HG02571 (cell line): Measurements from ENCODE around the gene TMEM9.

Source experiments
- ATAC-seq: cut with Tn5 transposase; IDR thresholded peaks from one replicate; pipeline ENCODE4 v1.9.1; 2021; ENCODE audit warnings: mild to moderate bottlenecking, moderate library complexity; ENCODE audit not compliant: unreplicated experiment

TMEM9 gene

GRCh38 chr1:201131398-201131797 lies 22.9 kb downstream of the TMEM9 start:
- ATAC-seq: no peak

- no peak for ATAC-seq
These were observed 25.3 kb downstream of the TMEM9 start for GRCh38 chr1:201128962-201129361.

GRCh38 chr1:201128476-201128875 lies 25.8 kb downstream of the TMEM9 start:
- ATAC-seq: no peak

- no peak for ATAC-seq
These were observed 26.4 kb downstream of the TMEM9 start for GRCh38 chr1:201127755-201128455.

GRCh38 chr1:201126832-201127754 lies 27.2 kb downstream of the TMEM9 start, which contains the start of gene ASCL5:
TSS of gene ASCL5 (minus strand) at chr1:201127184. CDS start at chr1:201115372, 11,812 bp downstream.
- ATAC-seq: no peak

- no peak for ATAC-seq
These were observed 27.8 kb downstream of the TMEM9 start for GRCh38 chr1:201126463-201126831.

GRCh38 chr1:201125800-201126199 lies 28.5 kb downstream of the TMEM9 start:
- no peak for ATAC-seq

- no peak for ATAC-seq
These were observed 29.3 kb downstream of the TMEM9 start for GRCh38 chr1:201125019-201125418.

GRCh38 chr1:201123866-201124265 lies 30.4 kb downstream of the TMEM9 start:
- no peak for ATAC-seq

GRCh38 chr1:201122321-201122957 lies 31.8 kb downstream of the TMEM9 start:
- no peak for ATAC-seq

GRCh38 chr1:201119206-201120197 lies 34.8 kb downstream of the TMEM9 start:
- no peak for ATAC-seq

GRCh38 chr1:201116091-201116490 lies 38.2 kb downstream of the TMEM9 start:
- no peak for ATAC-seq

GRCh38 chr1:201115390-201115937 lies 38.8 kb downstream of the TMEM9 start:
- no peak for ATAC-seq

- peak; percentile 79 for ATAC-seq
These were observed 39.8 kb downstream of the TMEM9 start for GRCh38 chr1:201114245-201115131.

GRCh38 chr1:201113451-201114244 lies 40.6 kb downstream of the TMEM9 start:
- ATAC-seq: no peak

- no peak for ATAC-seq
These were observed 41.3 kb downstream of the TMEM9 start for GRCh38 chr1:201112926-201113325.

GRCh38 chr1:201112173-201112731 lies 42.0 kb downstream of the TMEM9 start, which contains the start of gene CACNA1S:
TSS of gene CACNA1S (minus strand) at chr1:201112426. CDS start at chr1:201112339, 87 bp downstream.
- no peak for ATAC-seq

GRCh38 chr1:201111672-201112071 lies 42.6 kb downstream of the TMEM9 start:
- no peak for ATAC-seq
